WTC11 (cell line): ENCODE data around the gene PTX4. TPM values are rescaled to one million over a fixed set of nuclear protein-coding genes. Genes with fewer than 3 reads are reported as not detected.
A peak's percentile ranks its signal among the peaks of the same experiment; 100 is the strongest.

Experiments used
- ATF1 ChIP-seq: sonication (generic); formaldehyde crosslinking; IDR thresholded peaks from 2 replicates; pipeline ENCODE4 v1.8.1; 2023; ENCODE audit warnings: mild to moderate bottlenecking, moderate library complexity, missing genetic modification reagents
- CREM ChIP-seq: sonication (generic); formaldehyde crosslinking; IDR thresholded peaks from 2 replicates; pipeline ENCODE4 v1.8.1; 2022; ENCODE audit warnings: mild to moderate bottlenecking, missing genetic modification reagents, moderate library complexity
- ELF4 ChIP-seq: sonication (generic); formaldehyde crosslinking; IDR thresholded peaks from 2 replicates; pipeline ENCODE4 v1.8.1; 2022; ENCODE audit warnings: low read depth, mild to moderate bottlenecking, moderate library complexity, missing genetic modification reagents
- FOXP1 ChIP-seq: sonication (generic); formaldehyde crosslinking; IDR thresholded peaks from 2 replicates; pipeline ENCODE4 v1.8.0; 2022; ENCODE audit warnings: missing genetic modification reagents, mild to moderate bottlenecking, moderate library complexity, borderline replicate concordance
- GTF2I ChIP-seq: fragments of 250-450 bp; sonication (Bioruptor Pico); conservative IDR thresholded peaks from 2 replicates; pipeline ENCODE4 v1.4.0; 2021; ENCODE audit warnings: mild to moderate bottlenecking
- HMGA2 ChIP-seq: fragments of 250-450 bp; sonication (Bioruptor Pico); IDR thresholded peaks from 2 replicates; pipeline ENCODE4 v1.4.0; 2021; ENCODE audit warnings: mild to moderate bottlenecking, moderate library complexity
- JUN ChIP-seq: sonication (generic); formaldehyde crosslinking; IDR thresholded peaks from 2 replicates; pipeline ENCODE4 v1.8.0; 2023; ENCODE audit warnings: mild to moderate bottlenecking, missing genetic modification reagents
- MYBL2 ChIP-seq: sonication (generic); formaldehyde crosslinking; IDR thresholded peaks from 2 replicates; pipeline ENCODE4 v1.8.1; 2023; ENCODE audit warnings: mild to moderate bottlenecking, moderate library complexity, missing genetic modification reagents
- NFE2L1 ChIP-seq: sonication (generic); formaldehyde crosslinking; IDR thresholded peaks from 2 replicates; pipeline ENCODE4 v1.8.1; 2023; ENCODE audit warnings: missing genetic modification reagents
- NR3C1 ChIP-seq: sonication (generic); formaldehyde crosslinking; conservative IDR thresholded peaks from 2 replicates; pipeline ENCODE4 v1.8.1; 2023; ENCODE audit warnings: low read depth, mild to moderate bottlenecking, missing genetic modification reagents
- TEAD1 ChIP-seq: sonication (generic); formaldehyde crosslinking; IDR thresholded peaks from 2 replicates; pipeline ENCODE4 v1.8.0; 2022; ENCODE audit warnings: mild to moderate bottlenecking, missing genetic modification reagents
- TEAD4 ChIP-seq: sonication (generic); formaldehyde crosslinking; IDR thresholded peaks from 2 replicates; pipeline ENCODE4 v1.8.0; 2022; ENCODE audit warnings: mild to moderate bottlenecking, missing genetic modification reagents
- TP53 ChIP-seq: sonication (generic); formaldehyde crosslinking; IDR thresholded peaks from 2 replicates; pipeline ENCODE4 v1.8.1; 2023; ENCODE audit warnings: mild to moderate bottlenecking, missing genetic modification reagents
- ZNF219 ChIP-seq: sonication (generic); formaldehyde crosslinking; IDR thresholded peaks from 2 replicates; pipeline ENCODE4 v1.8.0; 2023; ENCODE audit warnings: missing genetic modification reagents, mild to moderate bottlenecking, borderline replicate concordance
- ZNF232 ChIP-seq: sonication (generic); formaldehyde crosslinking; IDR thresholded peaks from 2 replicates; pipeline ENCODE4 v1.8.0; 2022; ENCODE audit warnings: mild to moderate bottlenecking, missing genetic modification reagents
- ZNF423 ChIP-seq: fragments of 250-450 bp; sonication (Bioruptor Pico); IDR thresholded peaks from 2 replicates; pipeline ENCODE4 v2.1.2; 2022; ENCODE audit warnings: mild to moderate bottlenecking, moderate library complexity
- total RNA-seq: library from RNA; stranded (reverse); gene quantifications from 3 replicates; pipeline ENCODE4 v1.2.3, GENCODE V29; 2021
- TF ChIP-seq, protein P1 (sequence below): sonication (generic); formaldehyde crosslinking; IDR thresholded peaks from 2 replicates; pipeline ENCODE4 v1.8.0; 2022; ENCODE audit warnings: missing genetic modification reagents
- TF ChIP-seq, protein P2 (sequence below): sonication (generic); formaldehyde crosslinking; IDR thresholded peaks from 2 replicates; pipeline ENCODE4 v1.8.1; 2022; ENCODE audit warnings: missing genetic modification reagents, borderline replicate concordance
- TF ChIP-seq, protein P3 (sequence below): sonication (generic); formaldehyde crosslinking; IDR thresholded peaks from 2 replicates; pipeline ENCODE4 v1.8.0; 2022; ENCODE audit warnings: mild to moderate bottlenecking, missing genetic modification reagents
- TF ChIP-seq, protein P4 (sequence below): sonication (generic); formaldehyde crosslinking; IDR thresholded peaks from 2 replicates; pipeline ENCODE4 v1.8.1; 2023; ENCODE audit warnings: mild to moderate bottlenecking, missing genetic modification reagents, moderate library complexity
- TF ChIP-seq, protein P5 (sequence below): fragments of 250-450 bp; sonication (Bioruptor Pico); IDR thresholded peaks from 2 replicates; pipeline ENCODE4 v1.8.0; 2021; ENCODE audit warnings: mild to moderate bottlenecking
- TF ChIP-seq, protein P6 (sequence below): sonication (generic); formaldehyde crosslinking; IDR thresholded peaks from 2 replicates; pipeline ENCODE4 v1.8.1; 2023; ENCODE audit warnings: mild to moderate bottlenecking, moderate library complexity, missing genetic modification reagents
- TF ChIP-seq, protein P7 (sequence below): fragments of 200-600 bp; IDR thresholded peaks from 2 replicates; pipeline ENCODE4 v1.8.0; 2022; ENCODE audit warnings: antibody characterized with exemption
- TF ChIP-seq, protein P8 (sequence below): sonication (generic); formaldehyde crosslinking; IDR thresholded peaks from 2 replicates; pipeline ENCODE4 v1.8.0; 2022; ENCODE audit warnings: mild to moderate bottlenecking, missing genetic modification reagents
- TF ChIP-seq, protein P9 (sequence below): fragments of 250-450 bp; sonication (Bioruptor Pico); IDR thresholded peaks from 2 replicates; pipeline ENCODE4 v1.9.0; 2021; ENCODE audit warnings: moderate library complexity, mild to moderate bottlenecking, inconsistent platforms, borderline replicate concordance

Gene PTX4
- total RNA-seq, 1 experiment from 2014 or later, result 0.26 TPM

DNA sequence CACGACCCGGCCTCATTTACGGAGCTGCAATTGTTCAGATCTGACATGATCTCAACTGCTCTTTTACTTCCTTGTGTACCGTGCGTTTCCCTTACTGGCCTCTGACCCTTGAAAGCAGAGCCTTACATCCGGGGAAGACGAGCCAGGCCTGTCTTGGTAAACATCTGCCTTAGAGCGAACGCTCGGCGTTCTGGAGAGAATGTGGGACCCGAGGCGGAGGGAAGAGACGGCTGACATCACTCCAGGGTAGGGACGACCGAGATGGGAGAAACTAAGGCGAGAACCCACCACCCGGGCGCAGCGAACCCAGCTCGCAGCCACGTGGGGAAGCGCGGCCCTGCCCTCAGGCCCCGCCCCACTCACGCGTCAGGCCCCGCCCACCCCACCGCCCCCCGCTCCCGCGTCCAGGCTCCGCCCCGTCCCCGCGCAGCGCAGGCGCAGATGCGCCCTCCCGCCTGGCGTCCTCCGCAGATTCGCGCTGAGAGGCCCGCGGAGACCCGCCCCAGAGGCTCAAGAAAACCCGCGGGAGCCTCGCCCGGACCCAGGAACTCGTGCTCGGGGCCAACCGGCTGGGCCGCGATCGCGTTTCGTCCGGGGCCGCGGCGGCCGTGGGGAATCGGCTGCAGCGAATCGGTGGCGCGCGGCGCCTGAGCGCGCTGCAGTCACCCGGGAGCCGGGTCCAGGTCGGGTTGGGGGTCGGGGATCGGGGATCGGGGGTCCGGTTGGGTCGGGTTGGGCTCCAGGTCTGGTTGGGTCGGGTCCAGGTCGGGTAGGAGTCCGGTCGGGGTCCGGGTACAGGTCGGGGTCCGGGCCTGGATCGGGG, 4.4 kb upstream of the PTX4 start, which contains the start of gene TELO2 (continued):
- TF ChIP-seq, protein P1, sequence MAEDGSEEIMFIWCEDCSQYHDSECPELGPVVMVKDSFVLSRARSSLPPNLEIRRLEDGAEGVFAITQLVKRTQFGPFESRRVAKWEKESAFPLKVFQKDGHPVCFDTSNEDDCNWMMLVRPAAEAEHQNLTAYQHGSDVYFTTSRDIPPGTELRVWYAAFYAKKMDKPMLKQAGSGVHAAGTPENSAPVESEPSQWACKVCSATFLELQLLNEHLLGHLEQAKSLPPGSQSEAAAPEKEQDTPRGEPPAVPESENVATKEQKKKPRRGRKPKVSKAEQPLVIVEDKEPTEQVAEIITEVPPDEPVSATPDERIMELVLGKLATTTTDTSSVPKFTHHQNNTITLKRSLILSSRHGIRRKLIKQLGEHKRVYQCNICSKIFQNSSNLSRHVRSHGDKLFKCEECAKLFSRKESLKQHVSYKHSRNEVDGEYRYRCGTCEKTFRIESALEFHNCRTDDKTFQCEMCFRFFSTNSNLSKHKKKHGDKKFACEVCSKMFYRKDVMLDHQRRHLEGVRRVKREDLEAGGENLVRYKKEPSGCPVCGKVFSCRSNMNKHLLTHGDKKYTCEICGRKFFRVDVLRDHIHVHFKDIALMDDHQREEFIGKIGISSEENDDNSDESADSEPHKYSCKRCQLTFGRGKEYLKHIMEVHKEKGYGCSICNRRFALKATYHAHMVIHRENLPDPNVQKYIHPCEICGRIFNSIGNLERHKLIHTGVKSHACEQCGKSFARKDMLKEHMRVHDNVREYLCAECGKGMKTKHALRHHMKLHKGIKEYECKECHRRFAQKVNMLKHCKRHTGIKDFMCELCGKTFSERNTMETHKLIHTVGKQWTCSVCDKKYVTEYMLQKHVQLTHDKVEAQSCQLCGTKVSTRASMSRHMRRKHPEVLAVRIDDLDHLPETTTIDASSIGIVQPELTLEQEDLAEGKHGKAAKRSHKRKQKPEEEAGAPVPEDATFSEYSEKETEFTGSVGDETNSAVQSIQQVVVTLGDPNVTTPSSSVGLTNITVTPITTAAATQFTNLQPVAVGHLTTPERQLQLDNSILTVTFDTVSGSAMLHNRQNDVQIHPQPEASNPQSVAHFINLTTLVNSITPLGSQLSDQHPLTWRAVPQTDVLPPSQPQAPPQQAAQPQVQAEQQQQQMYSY (CRISPR knock-in tag), result no peak
- no peak for TF ChIP-seq ATF1
- TF ChIP-seq, protein P2, sequence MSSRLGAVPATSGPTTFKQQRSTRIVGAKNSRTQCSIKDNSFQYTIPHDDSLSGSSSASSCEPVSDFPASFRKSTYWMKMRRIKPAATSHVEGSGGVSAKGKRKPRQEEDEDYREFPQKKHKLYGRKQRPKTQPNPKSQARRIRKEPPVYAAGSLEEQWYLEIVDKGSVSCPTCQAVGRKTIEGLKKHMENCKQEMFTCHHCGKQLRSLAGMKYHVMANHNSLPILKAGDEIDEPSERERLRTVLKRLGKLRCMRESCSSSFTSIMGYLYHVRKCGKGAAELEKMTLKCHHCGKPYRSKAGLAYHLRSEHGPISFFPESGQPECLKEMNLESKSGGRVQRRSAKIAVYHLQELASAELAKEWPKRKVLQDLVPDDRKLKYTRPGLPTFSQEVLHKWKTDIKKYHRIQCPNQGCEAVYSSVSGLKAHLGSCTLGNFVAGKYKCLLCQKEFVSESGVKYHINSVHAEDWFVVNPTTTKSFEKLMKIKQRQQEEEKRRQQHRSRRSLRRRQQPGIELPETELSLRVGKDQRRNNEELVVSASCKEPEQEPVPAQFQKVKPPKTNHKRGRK, result no peak
- no peak for TF ChIP-seq TEAD1 (CRISPR knock-in tag)
- TF ChIP-seq, protein P3, sequence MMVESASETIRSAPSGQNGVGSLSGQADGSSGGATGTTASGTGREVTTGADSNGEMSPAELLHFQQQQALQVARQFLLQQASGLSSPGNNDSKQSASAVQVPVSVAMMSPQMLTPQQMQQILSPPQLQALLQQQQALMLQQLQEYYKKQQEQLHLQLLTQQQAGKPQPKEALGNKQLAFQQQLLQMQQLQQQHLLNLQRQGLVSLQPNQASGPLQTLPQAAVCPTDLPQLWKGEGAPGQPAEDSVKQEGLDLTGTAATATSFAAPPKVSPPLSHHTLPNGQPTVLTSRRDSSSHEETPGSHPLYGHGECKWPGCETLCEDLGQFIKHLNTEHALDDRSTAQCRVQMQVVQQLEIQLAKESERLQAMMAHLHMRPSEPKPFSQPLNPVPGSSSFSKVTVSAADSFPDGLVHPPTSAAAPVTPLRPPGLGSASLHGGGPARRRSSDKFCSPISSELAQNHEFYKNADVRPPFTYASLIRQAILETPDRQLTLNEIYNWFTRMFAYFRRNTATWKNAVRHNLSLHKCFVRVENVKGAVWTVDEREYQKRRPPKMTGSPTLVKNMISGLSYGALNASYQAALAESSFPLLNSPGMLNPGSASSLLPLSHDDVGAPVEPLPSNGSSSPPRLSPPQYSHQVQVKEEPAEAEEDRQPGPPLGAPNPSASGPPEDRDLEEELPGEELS (CRISPR knock-in tag), result no peak
- TF ChIP-seq FOXP1 (CRISPR knock-in tag), result peak; percentile 30; the same call in 1 of the 2 replicates
- TF ChIP-seq, protein P4, sequence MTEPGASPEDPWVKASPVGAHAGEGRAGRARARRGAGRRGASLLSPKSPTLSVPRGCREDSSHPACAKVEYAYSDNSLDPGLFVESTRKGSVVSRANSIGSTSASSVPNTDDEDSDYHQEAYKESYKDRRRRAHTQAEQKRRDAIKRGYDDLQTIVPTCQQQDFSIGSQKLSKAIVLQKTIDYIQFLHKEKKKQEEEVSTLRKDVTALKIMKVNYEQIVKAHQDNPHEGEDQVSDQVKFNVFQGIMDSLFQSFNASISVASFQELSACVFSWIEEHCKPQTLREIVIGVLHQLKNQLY (CRISPR knock-in tag), result no peak
- TF ChIP-seq, protein P5, sequence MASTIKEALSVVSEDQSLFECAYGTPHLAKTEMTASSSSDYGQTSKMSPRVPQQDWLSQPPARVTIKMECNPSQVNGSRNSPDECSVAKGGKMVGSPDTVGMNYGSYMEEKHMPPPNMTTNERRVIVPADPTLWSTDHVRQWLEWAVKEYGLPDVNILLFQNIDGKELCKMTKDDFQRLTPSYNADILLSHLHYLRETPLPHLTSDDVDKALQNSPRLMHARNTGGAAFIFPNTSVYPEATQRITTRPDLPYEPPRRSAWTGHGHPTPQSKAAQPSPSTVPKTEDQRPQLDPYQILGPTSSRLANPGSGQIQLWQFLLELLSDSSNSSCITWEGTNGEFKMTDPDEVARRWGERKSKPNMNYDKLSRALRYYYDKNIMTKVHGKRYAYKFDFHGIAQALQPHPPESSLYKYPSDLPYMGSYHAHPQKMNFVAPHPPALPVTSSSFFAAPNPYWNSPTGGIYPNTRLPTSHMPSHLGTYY (CRISPR knock-in tag), result no peak
- TF ChIP-seq ZNF219 (CRISPR knock-in tag), result no peak
- TF ChIP-seq, protein P6, sequence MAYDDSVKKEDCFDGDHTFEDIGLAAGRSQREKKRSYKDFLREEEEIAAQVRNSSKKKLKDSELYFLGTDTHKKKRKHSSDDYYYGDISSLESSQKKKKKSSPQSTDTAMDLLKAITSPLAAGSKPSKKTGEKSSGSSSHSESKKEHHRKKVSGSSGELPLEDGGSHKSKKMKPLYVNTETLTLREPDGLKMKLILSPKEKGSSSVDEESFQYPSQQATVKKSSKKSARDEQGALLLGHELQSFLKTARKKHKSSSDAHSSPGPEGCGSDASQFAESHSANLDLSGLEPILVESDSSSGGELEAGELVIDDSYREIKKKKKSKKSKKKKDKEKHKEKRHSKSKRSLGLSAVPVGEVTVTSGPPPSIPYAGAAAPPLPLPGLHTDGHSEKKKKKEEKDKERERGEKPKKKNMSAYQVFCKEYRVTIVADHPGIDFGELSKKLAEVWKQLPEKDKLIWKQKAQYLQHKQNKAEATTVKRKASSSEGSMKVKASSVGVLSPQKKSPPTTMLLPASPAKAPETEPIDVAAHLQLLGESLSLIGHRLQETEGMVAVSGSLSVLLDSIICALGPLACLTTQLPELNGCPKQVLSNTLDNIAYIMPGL (CRISPR knock-in tag), result peak; percentile 73; the same call in 1 of the 2 replicates
- no peak for TF ChIP-seq ZNF423 (CRISPR knock-in tag)
- no peak for TF ChIP-seq NR3C1 (CRISPR knock-in tag)
- TF ChIP-seq ELF4 (CRISPR knock-in tag), result peak; percentile 61; the same call in 1 of the 2 replicates
- TF ChIP-seq, protein P7, sequence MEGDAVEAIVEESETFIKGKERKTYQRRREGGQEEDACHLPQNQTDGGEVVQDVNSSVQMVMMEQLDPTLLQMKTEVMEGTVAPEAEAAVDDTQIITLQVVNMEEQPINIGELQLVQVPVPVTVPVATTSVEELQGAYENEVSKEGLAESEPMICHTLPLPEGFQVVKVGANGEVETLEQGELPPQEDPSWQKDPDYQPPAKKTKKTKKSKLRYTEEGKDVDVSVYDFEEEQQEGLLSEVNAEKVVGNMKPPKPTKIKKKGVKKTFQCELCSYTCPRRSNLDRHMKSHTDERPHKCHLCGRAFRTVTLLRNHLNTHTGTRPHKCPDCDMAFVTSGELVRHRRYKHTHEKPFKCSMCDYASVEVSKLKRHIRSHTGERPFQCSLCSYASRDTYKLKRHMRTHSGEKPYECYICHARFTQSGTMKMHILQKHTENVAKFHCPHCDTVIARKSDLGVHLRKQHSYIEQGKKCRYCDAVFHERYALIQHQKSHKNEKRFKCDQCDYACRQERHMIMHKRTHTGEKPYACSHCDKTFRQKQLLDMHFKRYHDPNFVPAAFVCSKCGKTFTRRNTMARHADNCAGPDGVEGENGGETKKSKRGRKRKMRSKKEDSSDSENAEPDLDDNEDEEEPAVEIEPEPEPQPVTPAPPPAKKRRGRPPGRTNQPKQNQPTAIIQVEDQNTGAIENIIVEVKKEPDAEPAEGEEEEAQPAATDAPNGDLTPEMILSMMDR, result no peak
- TF ChIP-seq, protein P8, sequence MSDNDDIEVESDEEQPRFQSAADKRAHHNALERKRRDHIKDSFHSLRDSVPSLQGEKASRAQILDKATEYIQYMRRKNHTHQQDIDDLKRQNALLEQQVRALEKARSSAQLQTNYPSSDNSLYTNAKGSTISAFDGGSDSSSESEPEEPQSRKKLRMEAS, result peak; percentile 72
- TF ChIP-seq, protein P9, sequence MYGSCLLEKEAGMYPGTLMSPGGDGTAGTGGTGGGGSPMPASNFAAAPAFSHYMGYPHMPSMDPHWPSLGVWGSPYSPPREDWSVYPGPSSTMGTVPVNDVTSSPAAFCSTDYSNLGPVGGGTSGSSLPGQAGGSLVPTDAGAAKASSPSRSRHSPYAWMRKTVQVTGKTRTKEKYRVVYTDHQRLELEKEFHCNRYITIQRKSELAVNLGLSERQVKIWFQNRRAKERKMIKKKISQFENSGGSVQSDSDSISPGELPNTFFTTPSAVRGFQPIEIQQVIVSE, result no peak
- TF ChIP-seq HMGA2 (CRISPR knock-in tag), result no peak
- TF ChIP-seq NFE2L1 (CRISPR knock-in tag), result 0 out of 2 replicates have a peak, but pooled peaks have one; percentile 41
- no peak for TF ChIP-seq GTF2I
- TF ChIP-seq JUN, result 0 out of 2 replicates have a peak, but pooled peaks have one; percentile 9
- peak; percentile 84 for TF ChIP-seq MYBL2 (CRISPR knock-in tag)
- TF ChIP-seq TP53 (CRISPR knock-in tag), result peak; percentile 53; the same call in 1 of the 2 replicates
- no peak for TF ChIP-seq CREM (CRISPR knock-in tag)
- no peak for TF ChIP-seq ZNF232
- no peak for TF ChIP-seq TEAD4 (CRISPR knock-in tag)
